Measurements from ENCODE around the gene CR1. TPM values are rescaled to one million over a fixed set of nuclear protein-coding genes. Genes with fewer than 3 reads are reported as not detected.
"Not testable (repeated sequence)": the region's sequence is repeated elsewhere in the genome, so short reads cannot be mapped to it uniquely, and the experiment has no call there.

CR1 gene
- total and polyA plus RNA-seq, 4 donors, result 0.22 to 4.0 (median 0.69) TPM

- Histone ChIP-seq H3K9me3 (ENCODE audit: control insufficient read depth, insufficient read depth, low read length) (no peaks in the 10 kb centered on the region), H3K4me1 (ENCODE audit: control insufficient read depth, insufficient read depth, low read length) (no peaks in the 10 kb centered on the region), H3K4me3 (ENCODE audit: low read depth, low read length) (no peak overlapping the region), H3K36me3 (ENCODE audit: control insufficient read depth, insufficient read depth, low read length) (no peaks in the 10 kb centered on the region), H3K27ac (ENCODE audit: low read depth, low read length) (no peak overlapping the region), H3K27me3 (ENCODE audit: control insufficient read depth, insufficient read depth, low read length) (no peaks in the 10 kb centered on the region)
- no CpG with 5 or more reads among the region's 3 CpGs for WGBS (ENCODE audit: insufficient coverage)
- no peak for DNase-seq (ENCODE audit: low read depth in 4 of 6, low spot score in 6 of 6)
Observed at GRCh38 chr1:207463571-207463970, 32.4 kb upstream of the CR1 start.

- no peaks in the 10 kb centered on the region for H3K36me3 ChIP-seq (ENCODE audit: control insufficient read depth, insufficient read depth, low read length)
Observed at GRCh38 chr1:207470927-207471326, 25.0 kb upstream of the CR1 start.

GRCh38 chr1:207474210-207474609, 21.7 kb upstream of the CR1 start:
- no peaks in the 10 kb centered on the region for H3K27me3 ChIP-seq (ENCODE audit: control insufficient read depth, insufficient read depth, low read length)
- no peaks in the 10 kb centered on the region for H3K9me3 ChIP-seq (ENCODE audit: control insufficient read depth, insufficient read depth, low read length)
- no peak for DNase-seq (ENCODE audit: low read depth in 4 of 6, low spot score in 6 of 6)
- WGBS (ENCODE audit: insufficient coverage), result no CpG with 5 or more reads among the region's 1 CpG
- no peaks in the 10 kb centered on the region for H3K4me1 ChIP-seq (ENCODE audit: control insufficient read depth, insufficient read depth, low read length)
- no peaks in the 10 kb centered on the region for H3K36me3 ChIP-seq (ENCODE audit: control insufficient read depth, insufficient read depth, low read length)
- no peak overlapping the region for H3K4me3 ChIP-seq (ENCODE audit: low read depth, low read length)
- H3K27ac ChIP-seq (ENCODE audit: low read depth, low read length), result no peak overlapping the region

More at GRCh38 chr1:207470927-207471326, 25.0 kb upstream of the CR1 start:
- no CpG with 5 or more reads among the region's 2 CpGs for WGBS (ENCODE audit: insufficient coverage)
- Histone ChIP-seq H3K27me3 (ENCODE audit: control insufficient read depth, insufficient read depth, low read length) (no peaks in the 10 kb centered on the region), H3K27ac (ENCODE audit: low read depth, low read length) (no peak overlapping the region), H3K4me3 (ENCODE audit: low read depth, low read length) (no peak overlapping the region), H3K9me3 (ENCODE audit: control insufficient read depth, insufficient read depth, low read length) (no peaks in the 10 kb centered on the region), H3K4me1 (ENCODE audit: control insufficient read depth, insufficient read depth, low read length) (no peaks in the 10 kb centered on the region)
- DNase-seq (ENCODE audit: low read depth in 4 of 6, low spot score in 6 of 6), result no peak

GRCh38 chr1:207486198-207486597, 9.8 kb upstream of the CR1 start:
- Histone ChIP-seq H3K36me3 (ENCODE audit: control insufficient read depth, insufficient read depth, low read length) (no peaks in the 10 kb centered on the region), H3K4me1 (ENCODE audit: control insufficient read depth, insufficient read depth, low read length) (no peaks in the 10 kb centered on the region), H3K27me3 (ENCODE audit: control insufficient read depth, insufficient read depth, low read length) (peaks cover 3% of the 10 kb centered on the region), H3K27ac (ENCODE audit: low read depth, low read length) (no peak overlapping the region), H3K4me3 (ENCODE audit: low read depth, low read length) (no peak overlapping the region), H3K9me3 (ENCODE audit: control insufficient read depth, insufficient read depth, low read length) (no peaks in the 10 kb centered on the region)
- 97% methylated on average over 3 of the region's 3 CpGs for WGBS (ENCODE audit: insufficient coverage)
- no peak for DNase-seq (ENCODE audit: low read depth in 4 of 6, low spot score in 6 of 6)

GRCh38 chr1:207487636-207488035, 8.3 kb upstream of the CR1 start:
- H3K27me3 ChIP-seq (ENCODE audit: control insufficient read depth, insufficient read depth, low read length), result peaks cover 3% of the 10 kb centered on the region
- DNase-seq (ENCODE audit: low read depth in 4 of 6, low spot score in 6 of 6), result no peak
- no peaks in the 10 kb centered on the region for H3K9me3 ChIP-seq (ENCODE audit: control insufficient read depth, insufficient read depth, low read length)
- WGBS (ENCODE audit: insufficient coverage), result 70% methylated on average over 4 of the region's 4 CpGs
- no peak overlapping the region for H3K4me3 ChIP-seq (ENCODE audit: low read depth, low read length)
- no peaks in the 10 kb centered on the region for H3K4me1 ChIP-seq (ENCODE audit: control insufficient read depth, insufficient read depth, low read length)
- H3K36me3 ChIP-seq (ENCODE audit: control insufficient read depth, insufficient read depth, low read length), result no peaks in the 10 kb centered on the region
- no peak overlapping the region for H3K27ac ChIP-seq (ENCODE audit: low read depth, low read length)

- H3K27ac ChIP-seq (ENCODE audit: low read depth, low read length), result no peak overlapping the region
- DNase-seq (ENCODE audit: low read depth in 4 of 6, low spot score in 6 of 6), result no peak
- no peak overlapping the region for H3K4me3 ChIP-seq (ENCODE audit: low read depth, low read length)
- WGBS (ENCODE audit: insufficient coverage), result 100% methylated on average over 1 of the region's 3 CpGs
- no peaks in the 10 kb centered on the region for H3K9me3 ChIP-seq (ENCODE audit: control insufficient read depth, insufficient read depth, low read length)
- H3K27me3 ChIP-seq (ENCODE audit: control insufficient read depth, insufficient read depth, low read length), result peaks cover 14% of the 10 kb centered on the region
- no peaks in the 10 kb centered on the region for H3K36me3 ChIP-seq (ENCODE audit: control insufficient read depth, insufficient read depth, low read length)
- H3K4me1 ChIP-seq (ENCODE audit: control insufficient read depth, insufficient read depth, low read length), result peaks cover 10% of the 10 kb centered on the region
Observed at GRCh38 chr1:207493212-207493611, 2.7 kb upstream of the CR1 start.

GRCh38 chr1:207494171-207494570, 1.8 kb upstream of the CR1 start:
- H3K27ac ChIP-seq (ENCODE audit: low read depth, low read length), result no peak overlapping the region
- H3K27me3 ChIP-seq (ENCODE audit: control insufficient read depth, insufficient read depth, low read length), result peaks cover 17% of the 10 kb centered on the region
- peaks cover 10% of the 10 kb centered on the region for H3K4me1 ChIP-seq (ENCODE audit: control insufficient read depth, insufficient read depth, low read length)
- H3K36me3 ChIP-seq (ENCODE audit: control insufficient read depth, insufficient read depth, low read length), result no peaks in the 10 kb centered on the region
- H3K9me3 ChIP-seq (ENCODE audit: control insufficient read depth, insufficient read depth, low read length), result no peaks in the 10 kb centered on the region
- WGBS (ENCODE audit: insufficient coverage), result 96% methylated on average over 1 of the region's 1 CpG
- DNase-seq (ENCODE audit: low read depth in 4 of 6, low spot score in 6 of 6), result no peak
- H3K4me3 ChIP-seq (ENCODE audit: low read depth, low read length), result no peak overlapping the region

- H3K9me3 ChIP-seq (ENCODE audit: control insufficient read depth, insufficient read depth, low read length); H3K27ac ChIP-seq (ENCODE audit: low read depth, low read length); H3K4me3 ChIP-seq (ENCODE audit: low read depth, low read length); H3K4me1 ChIP-seq (ENCODE audit: control insufficient read depth, insufficient read depth, low read length); H3K36me3 ChIP-seq (ENCODE audit: control insufficient read depth, insufficient read depth, low read length); DNase-seq (ENCODE audit: low read depth in 4 of 6, low spot score in 6 of 6): not testable (repeated sequence)
- H3K27me3 ChIP-seq (ENCODE audit: control insufficient read depth, insufficient read depth, low read length), result peaks cover 17% of the 10 kb centered on the region
- WGBS (ENCODE audit: insufficient coverage), result 67% methylated on average over 1 of the region's 8 CpGs
Observed at GRCh38 chr1:207495281-207495680, 676 bp upstream of the CR1 start.

- WGBS (ENCODE audit: insufficient coverage), result 86% methylated on average over 1 of the region's 5 CpGs
- H3K4me3 ChIP-seq (ENCODE audit: low read depth, low read length), result no peak overlapping the region
- H3K4me1 ChIP-seq (ENCODE audit: control insufficient read depth, insufficient read depth, low read length), result peaks cover 10% of the 10 kb centered on the region
- H3K27ac ChIP-seq (ENCODE audit: low read depth, low read length), result no peak overlapping the region
- peaks cover 24% of the 10 kb centered on the region for H3K27me3 ChIP-seq (ENCODE audit: control insufficient read depth, insufficient read depth, low read length)
- no peaks in the 10 kb centered on the region for H3K9me3 ChIP-seq (ENCODE audit: control insufficient read depth, insufficient read depth, low read length)
- no peak for DNase-seq (ENCODE audit: low read depth in 4 of 6, low spot score in 6 of 6)
- no peaks in the 10 kb centered on the region for H3K36me3 ChIP-seq (ENCODE audit: control insufficient read depth, insufficient read depth, low read length)
Observed at GRCh38 chr1:207497941-207498340, 2.0 kb downstream of the CR1 start.

GRCh38 chr1:207499573-207499972, 3.6 kb downstream of the CR1 start:
- H3K27ac ChIP-seq (ENCODE audit: low read depth, low read length), result no peak overlapping the region
- H3K9me3 ChIP-seq (ENCODE audit: control insufficient read depth, insufficient read depth, low read length), result no peaks in the 10 kb centered on the region
- no CpG with 5 or more reads among the region's 4 CpGs for WGBS (ENCODE audit: insufficient coverage)
- peaks cover 10% of the 10 kb centered on the region for H3K4me1 ChIP-seq (ENCODE audit: control insufficient read depth, insufficient read depth, low read length)
- DNase-seq (ENCODE audit: low read depth in 4 of 6, low spot score in 6 of 6), result peak; percentile 36 to 97 (median 74)
- no peaks in the 10 kb centered on the region for H3K36me3 ChIP-seq (ENCODE audit: control insufficient read depth, insufficient read depth, low read length)
- H3K27me3 ChIP-seq (ENCODE audit: control insufficient read depth, insufficient read depth, low read length), result peaks cover 24% of the 10 kb centered on the region
- no peak overlapping the region for H3K4me3 ChIP-seq (ENCODE audit: low read depth, low read length)

Data from spinal cord (tissue), 10 donors.